NCI-H69 (cell line): Measurements from ENCODE around the gene ADGRB3.

Experiments used
- DNase-seq: peaks from one replicate; lab custom pipeline; 2025; lab: John Stamatoyannopoulos, UW

ADGRB3 gene

DNA sequence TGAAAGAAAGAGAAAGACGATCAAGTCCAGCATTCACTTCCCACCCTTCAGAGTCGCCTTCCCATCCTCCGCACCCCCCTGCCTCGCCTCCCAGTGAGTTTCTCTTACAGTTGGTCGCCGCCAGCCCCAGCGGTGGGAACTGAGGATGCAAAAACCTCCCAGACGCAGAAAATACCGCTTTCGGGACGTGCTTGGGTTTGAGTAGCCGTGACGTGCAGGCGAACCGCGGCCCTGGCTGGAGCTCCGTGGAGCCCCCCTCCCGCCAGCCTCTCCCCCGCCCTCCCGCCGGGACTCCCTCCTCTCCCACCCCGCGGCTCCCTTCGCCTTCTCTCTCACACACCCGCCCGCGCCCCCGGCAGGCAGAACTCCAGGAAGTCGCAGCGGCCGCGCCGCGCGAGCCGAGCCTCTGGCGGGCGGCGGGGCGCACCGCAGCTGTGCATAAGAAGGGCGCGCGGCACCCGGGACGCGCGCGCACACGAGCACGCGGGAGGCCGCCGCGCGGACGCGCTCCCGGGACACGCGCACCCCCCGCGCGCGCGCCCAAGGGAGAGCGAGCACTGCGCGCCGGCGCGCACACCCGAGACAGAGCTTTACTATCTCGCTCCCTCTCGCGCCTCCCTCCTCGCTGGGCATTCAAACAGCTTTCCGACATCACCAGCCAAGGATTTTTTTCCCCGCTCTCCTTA is at the start of gene ADGRB3:
TSS of gene ADGRB3 (plus strand) at position 557 of the 686 bp plus-strand sequence. CDS start 3,394 bp downstream, outside the sequence.
- peak; percentile 97 for DNase-seq

DNA sequence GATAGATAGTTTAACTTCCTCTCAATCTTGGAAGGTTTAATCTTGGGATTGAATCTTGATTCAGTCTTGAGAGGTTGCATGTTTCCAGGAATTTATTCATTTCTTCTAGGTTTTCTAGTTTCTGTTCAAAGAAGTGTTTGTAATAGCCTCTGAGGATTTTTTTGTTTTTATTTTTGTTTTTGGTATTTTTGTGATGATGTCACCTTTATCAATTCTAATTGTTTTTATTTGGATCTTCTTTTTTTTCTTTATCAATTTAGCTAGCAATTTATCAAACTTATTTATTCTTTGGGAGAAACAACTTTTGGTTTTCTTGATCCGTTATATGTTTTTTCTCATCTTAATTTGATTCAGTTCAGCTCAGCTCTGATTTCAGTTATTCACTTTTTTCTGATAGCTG is 41.5 kb upstream of the ADGRB3 start:
- no peak for DNase-seq

DNA sequence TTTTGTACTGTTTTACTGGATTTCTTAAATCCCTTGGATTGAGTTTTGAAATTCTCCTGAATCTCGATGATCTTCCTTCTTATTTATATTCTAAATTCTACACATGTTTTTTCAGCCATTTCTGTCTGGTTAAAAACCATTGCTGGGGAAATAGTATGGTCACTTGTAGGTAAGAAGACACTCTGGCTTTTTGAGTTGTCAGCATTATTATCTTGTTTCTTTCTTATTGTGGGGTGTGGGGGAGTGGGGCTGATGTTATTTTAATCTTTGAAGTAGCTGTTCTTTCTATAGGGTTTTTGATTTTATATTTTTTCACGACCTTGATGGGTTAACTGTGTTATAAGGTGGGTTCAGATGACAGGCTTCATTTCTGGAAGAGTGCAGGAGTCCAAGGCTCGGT is 37.4 kb upstream of the ADGRB3 start:
- no peak for DNase-seq

DNA sequence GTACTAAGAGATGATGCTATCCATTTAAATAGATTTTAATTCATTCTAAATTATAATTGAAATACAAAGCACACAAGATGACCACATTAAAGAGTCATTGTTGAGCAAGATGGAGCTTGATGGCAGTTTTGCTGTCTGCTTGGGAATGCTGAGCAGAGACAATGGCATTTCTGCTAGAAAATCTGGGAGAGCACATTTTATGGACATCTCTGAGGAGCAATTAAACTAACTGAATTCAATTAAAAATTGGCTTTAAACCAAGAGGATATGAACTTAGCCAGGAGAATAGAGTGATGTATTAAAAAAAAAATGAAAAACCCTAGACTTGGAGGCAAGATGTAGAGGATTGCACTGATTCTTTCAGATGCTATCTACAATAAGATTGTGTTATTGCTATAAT is 19.1 kb upstream of the ADGRB3 start:
- DNase-seq = peak; percentile 47

DNA sequence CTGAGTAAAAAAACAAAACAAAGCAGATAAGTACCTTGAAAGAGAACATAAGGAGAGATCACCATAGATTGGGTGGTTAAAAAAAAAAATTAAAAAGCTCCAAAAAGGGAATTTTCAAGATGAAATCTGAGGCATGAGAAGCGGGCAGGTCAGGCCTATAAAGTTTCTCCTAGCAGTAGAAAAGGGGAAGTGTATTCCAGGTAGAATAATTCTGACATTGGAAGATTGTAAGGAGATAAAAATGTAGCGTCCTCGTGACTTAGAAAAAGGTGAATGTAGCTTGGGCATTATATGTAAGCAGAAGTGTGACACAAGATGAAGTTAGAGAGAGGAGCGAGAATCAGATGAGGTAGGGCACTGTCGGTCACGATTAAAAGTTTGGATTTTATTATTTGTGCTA is 9.1 kb upstream of the ADGRB3 start:
- no peak for DNase-seq

DNA sequence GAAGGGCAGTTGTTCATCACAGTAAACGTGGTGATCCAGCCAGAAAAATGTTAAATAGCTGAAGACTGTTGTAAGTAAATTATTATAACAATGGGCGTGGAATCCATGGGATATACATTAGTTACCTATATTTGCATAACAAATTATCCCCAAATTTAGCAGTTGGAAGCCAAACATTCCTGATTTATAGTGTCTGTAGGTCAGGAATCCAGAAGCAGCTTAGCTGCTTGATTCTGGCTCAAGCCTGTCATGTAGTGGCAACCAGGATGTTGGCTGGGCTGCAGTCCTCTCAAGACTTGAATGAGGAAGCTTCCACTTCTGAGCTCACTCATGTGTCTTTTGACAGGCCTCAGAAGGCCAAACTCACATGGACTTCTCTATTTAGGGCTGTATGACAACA is 6.9 kb upstream of the ADGRB3 start:
- peak; percentile 45 for DNase-seq

DNA sequence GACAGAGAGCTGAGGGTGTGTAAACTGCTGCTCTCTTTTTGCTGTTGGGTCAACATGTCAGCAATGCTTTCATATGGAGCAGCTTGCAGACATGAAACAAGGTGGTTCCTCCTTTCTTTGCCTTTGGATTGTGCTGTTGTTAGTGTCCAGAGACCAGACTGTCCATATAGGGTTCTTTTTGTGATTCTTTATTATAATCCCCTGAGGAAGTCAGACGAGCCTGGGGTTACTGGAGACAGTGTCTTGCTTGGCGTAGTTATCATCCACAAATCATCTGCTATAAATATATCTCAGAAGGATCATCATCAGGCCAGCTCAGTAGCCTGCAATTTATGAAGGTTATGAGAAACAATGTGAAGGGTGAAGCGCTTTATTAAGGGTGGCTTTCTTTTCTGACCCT is 2.3 kb upstream of the ADGRB3 start:
- DNase-seq = peak; percentile 33

DNA sequence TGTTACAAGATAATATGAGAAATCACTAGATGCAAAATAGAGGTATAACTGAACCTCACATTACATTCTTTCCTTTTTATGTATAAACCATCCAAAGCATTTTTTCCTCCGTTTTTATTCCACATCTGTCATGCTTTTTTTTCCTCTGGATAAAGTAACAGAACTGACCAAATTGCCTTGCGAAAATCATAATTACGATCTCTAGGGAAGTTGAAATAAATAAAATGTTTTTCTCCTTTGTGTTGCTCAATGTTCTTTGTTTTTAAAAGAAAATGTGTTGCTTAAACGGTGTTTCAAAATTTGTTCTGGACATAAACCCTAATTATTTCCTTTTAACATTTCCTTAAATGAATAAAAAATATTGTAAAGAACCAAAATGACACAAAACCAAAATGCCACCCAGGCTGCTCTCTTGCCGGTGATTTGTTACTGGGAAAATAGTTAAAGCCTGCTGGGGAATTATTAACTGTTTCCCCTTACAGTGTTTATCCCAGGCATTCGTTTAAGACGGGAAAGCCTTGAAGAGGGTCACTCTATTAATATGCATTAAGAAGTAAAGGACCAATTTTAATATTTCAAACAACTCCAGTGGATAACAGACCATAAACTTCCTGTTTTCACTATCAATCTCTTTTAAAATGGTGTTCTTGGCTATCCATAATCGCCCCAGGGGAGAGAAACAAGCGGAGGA is 1.7 kb upstream of the ADGRB3 start:
- no peak for DNase-seq

DNA sequence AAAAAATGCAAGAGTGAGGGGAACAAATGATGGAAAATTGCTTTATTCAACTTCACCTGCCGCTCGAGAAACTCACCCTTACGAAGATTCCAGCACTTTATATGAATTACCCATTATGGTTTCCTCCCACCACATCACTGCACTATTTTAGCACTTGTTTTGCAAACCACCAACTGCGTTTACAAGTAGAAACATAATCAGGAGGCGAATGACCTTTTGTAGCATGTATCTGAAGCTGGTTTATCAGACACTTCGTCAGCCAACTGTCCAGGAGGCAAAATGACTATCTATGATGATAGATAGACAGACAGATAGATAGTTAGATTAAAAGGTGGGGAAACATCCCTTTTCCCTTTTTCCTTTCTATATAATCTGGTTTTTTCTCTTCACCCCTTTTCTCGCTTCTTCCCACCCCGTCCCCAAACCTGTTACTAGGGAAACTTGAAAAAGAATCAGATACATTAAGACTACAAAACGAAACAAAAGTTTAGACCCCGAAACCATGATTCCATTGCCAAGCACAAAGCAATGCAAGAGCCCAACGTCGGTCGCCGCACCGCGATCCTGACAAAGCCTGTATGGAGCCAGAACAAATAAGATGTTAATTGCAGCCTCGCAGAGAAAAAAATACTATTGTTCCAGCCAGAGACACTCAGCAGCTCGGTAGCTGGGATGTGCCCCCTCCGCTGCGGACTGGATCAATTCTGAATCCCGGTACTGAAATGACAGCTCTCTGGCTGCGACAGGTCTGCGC is 933 bp upstream of the ADGRB3 start:
- DNase-seq = peak; percentile 83

DNA sequence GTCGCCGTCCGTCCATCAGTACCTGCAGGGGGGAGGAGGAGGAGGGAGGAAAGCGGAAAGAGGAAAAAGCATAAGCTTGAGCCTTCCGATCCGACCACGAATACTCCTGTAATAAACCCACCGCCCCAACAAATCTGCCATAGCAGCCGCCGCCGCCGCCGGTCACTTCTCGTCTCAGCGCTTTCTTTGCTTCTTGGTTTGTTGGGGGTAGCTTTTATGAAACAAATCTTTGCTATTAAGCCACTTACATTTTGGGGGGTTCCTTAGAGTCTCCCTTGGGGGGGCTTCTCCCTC is 277 bp downstream of the ADGRB3 start:
- no peak for DNase-seq

DNA sequence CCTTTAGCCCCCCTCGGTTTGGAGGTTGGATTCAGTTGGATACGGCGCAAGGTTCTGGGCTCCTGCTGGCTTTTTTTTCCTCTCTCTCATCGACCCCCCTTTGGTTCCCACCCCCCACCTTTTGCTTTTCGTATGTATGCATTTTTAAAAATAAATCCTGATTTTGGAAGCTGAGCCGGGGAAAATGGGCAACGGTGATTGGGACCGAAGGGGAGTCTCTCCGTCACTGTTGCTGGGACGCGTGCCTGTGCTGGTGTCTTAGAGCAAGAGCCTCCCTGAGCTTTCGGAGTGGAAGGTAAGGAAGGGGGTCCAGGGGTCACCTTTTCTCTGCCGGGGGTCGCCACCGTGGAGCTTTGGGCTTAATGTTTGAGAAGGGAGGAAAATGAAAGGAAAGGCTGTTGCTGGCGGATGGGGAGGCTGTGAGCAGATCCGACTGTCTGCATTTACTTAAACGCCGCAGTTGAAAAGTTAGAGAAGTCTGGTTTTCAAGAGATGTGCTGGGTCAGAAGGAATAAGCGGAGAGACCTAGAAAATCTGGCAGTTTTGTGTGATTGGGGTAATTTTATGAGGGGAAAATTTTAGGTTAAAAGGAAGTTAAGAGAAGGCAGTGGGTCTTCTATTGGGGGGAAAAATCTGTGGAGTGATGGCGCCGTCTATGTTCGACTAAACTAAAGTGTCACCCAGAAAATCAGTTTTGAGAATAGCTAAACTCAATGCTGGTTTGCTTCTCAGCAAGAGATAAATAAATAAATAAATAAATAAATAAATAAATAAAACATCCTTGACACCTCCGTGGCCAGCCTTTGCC is 828 bp downstream of the ADGRB3 start:
- peak; percentile 59 for DNase-seq

DNA sequence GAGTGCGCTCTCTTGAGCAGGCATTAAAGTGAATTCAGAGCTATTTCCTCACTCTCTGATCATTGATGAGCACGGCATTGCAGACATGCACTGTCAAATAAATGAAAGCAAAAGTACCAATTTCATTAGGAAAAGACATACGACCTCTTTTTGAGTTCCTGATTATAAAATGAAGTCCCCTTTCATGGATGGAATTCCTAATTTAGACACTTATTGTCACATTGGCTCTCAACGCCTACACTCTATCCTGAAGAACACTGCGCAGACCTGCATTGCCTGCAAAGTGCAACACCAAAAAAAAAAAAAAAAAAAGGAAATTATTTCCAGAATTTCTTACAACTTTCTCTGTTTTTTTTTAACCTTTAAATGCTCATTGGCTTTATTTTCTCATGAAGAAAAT is 1.6 kb downstream of the ADGRB3 start:
- DNase-seq = no peak

DNA sequence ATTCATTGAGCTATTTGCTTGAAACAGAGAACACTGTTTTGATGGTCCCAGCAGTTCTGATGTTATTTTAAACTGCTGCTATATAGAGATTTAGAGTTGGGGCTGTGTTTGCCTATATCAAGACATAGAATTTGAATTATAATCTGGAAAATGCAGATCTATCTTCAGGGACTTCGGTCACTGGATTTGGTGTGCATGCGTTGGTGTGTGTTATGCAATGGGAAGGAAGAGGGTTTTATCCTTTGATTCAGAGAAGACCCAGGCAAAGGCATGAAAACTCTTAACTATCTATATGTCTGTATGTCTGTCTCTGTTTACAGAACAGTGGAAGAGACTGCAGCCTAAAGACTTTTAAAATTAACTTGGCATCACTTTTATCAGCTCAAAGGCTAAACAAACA is 2.0 kb downstream of the ADGRB3 start:
- DNase-seq = no peak

DNA sequence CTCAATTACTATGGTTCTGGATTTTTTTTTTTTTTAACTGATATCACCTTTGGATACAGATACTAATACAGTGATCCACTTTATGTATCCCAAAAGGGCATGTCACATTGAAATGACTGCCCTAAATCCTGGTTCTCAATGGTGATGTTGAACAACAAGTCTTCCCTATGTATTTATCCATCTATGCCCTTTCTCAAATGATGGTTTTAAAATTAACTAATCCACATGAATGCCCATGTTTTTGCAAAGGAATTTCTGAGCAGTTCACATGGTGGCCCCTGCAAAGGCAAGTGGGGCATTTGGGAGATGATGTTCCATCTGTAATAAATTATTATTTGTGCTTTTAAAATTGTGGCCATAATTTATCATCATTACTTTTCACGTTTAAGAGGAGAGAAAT is 2.7 kb downstream of the ADGRB3 start:
- DNase-seq = no peak

DNA sequence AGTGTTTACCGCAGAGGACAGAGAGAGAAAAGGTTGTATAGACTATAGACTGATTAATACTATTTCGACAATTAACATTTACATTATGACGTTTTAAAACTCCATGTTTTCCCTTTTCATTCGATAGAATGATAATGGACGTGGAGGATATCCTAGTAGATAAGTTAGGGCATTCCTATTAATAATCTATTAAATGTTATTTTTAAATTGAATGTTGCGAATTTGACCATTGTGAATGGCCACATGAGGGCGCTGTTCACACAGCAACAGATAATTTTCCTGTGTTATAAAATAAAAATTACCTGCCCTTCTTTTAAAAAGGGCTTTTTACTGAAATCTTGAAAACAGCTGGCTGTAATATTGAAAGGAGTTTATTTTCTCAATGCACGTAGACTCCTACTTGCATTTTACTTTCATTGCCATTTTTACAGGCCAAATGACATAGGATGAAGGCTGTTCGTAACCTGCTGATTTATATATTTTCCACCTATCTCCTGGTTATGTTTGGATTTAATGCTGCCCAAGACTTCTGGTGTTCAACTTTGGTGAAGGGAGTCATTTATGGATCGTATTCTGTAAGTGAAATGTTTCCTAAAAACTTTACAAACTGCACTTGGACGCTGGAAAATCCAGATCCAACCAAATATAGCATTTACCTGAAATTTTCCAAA is 3.3 kb downstream of the ADGRB3 start:
- DNase-seq = peak; percentile 39

DNA sequence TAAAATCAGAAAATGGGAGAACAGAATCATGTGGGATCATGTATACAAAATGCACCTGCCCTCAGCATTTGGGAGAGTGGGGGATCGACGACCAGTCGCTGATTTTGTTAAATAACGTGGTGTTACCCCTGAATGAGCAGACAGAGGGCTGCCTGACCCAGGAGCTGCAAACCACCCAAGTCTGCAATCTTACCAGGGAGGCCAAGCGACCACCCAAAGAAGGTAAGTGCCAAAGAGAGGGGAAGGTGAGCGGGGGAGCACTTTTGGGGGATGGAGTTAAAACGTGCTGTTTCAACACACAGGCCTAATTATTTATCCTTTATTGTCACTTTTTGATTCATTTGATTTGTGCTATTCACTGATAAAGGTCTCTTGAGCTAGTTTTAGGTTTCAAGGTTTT is 4.1 kb downstream of the ADGRB3 start:
- no peak for DNase-seq

DNA sequence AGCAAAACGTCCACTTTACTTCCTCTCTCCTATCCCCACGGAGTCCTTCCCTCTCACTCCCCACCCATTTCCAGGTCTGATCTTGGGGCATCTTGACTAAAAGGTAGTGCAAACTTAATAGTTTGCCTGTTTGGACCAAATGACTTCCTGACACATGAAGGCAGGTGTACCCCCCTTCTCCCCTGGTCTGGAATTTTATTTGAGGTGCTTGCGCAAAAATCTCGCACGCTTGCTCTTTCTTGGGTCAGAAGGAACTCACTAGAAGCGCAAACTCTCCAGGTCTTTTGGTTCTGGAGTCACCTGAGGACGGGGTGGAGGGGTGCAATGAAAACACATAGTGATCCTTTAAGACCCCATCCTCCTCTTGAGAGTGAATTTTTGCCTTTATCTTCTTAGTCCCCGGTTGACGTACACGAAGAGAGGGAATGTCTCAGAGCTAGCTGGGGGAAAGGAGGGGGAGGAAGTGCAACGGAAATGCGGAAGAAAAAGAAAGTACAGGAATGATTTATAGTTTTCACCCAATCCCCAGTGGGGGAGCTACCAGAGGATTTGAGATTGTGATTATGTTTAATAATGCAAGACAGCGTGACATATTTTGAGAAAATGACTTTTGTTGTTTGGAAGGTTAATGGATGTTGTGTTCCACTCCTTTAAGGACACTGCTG is 4.9 kb downstream of the ADGRB3 start:
- DNase-seq = peak; percentile 23

DNA sequence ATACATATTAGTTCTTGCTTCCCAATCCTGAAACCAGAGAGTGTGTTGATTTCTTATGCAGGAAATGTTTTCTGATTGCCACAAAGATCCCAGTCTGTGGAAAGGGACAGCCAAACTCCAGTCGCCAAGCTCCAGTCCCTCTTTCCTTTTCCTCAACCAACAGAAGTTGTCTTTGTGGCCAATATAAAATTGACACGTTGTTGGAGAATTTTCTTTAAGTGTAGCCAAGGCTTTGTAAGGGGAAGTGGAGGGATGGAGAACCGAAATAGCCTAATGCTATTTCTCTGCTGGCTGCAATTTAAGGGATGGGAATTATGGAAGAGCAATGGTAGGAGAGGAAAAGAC is 5.4 kb downstream of the ADGRB3 start:
- no peak for DNase-seq

DNA sequence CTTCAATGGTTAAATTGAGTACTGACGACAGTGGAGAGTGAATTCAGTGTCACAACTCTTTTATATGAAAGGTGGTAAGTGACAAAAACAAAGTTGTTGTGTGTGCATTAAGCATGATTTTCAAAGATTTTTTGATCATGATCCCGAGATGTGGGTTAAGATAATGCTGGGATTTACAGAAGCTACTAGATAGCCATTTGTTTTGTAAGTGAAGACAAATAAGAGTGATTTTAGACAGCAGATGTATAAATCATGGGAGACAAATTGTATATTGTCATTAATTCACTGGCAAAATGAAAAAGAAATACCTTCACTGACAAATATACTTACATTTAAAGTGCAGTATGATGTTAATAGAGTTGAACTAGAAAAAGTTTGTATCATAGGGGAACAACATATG is 6.1 kb downstream of the ADGRB3 start:
- no peak for DNase-seq

DNA sequence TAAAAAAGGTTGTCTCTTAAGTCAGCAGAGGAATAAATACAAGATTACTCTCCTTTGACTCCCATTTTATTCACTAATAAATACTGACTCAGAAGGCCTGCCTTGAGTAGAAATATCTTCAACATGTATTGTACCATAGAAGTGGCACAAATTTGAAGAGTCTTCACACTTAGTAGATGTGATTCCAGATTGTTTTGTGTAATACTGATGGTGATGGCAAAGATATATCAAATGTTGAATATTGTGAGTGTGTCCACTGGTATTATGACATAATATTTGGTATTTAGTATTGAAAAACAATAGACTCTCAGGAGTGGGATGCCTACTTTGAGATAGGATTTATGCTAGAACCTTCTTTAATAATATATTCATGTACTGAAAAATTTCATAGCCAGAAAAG is 7.0 kb downstream of the ADGRB3 start:
- no peak for DNase-seq

DNA sequence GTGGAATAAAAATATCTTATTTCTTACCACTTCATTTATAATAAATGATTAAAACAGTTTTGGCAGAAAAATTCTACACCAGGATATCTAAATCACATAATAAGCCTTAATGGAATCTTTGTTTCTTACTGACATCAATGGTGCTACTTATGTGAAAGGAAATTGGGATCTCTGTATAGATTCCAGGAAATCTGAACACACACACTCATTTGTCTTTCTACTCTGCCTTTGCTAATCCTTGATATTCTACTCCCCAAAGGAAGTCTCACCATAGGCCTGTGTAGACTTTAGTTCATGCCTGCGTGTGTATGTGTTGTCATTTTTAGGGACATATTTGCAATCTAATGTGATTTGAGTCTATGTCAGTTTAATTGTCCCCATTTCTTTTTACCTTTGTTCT is 7.9 kb downstream of the ADGRB3 start:
- DNase-seq = no peak

DNA sequence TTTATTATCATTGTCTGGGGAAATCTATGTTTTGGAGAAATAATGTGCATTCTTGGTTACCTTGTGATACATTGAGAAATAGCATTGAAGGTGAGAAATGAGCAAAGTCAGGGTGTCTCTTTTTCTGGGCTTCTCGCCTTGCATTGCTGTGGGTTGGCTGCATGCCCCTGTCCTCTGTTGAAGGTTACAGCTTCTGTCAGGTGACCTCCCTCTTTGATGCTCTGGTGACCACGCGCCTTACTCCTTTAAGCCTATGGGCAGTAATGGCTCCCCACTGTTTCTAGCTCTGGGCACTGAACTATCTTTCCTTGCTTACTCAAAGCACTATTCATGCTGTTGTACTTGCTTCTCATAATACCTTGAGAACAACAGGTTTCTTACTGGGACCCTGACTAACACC is 14.6 kb downstream of the ADGRB3 start:
- peak; percentile 68 for DNase-seq
